ENCODE measurements around the gene SLC39A9. TPM values are rescaled to one million over a fixed set of nuclear protein-coding genes. Genes with fewer than 3 reads are reported as not detected.
A peak's percentile ranks its signal among the peaks of the same experiment; 100 is the strongest.

SLC39A9 gene
- total and polyA plus RNA-seq, 10 of the 15 experiments (the other 5 are each of a cell fraction or from before 2014, with no cell fraction given): 19.9 to 109 (median 46.9) TPM

- no peak for TF ChIP-seq ATF3 (IDR thresholded peaks at IDR 0.05; ENCODE audit: borderline replicate concordance, extremely low read depth, low read depth, low read length)
- no peak for TF ChIP-seq TCF12 (IDR thresholded peaks at IDR 0.05; ENCODE audit: low read depth, low read length)
- no peak for TF ChIP-seq CBX3 (IDR thresholded peaks at IDR 0.05; ENCODE audit: borderline replicate concordance, low read depth)
Measured at GRCh38 chr14:69473946-69474345, 75.5 kb downstream of the SLC39A9 start (continued).

- Histone ChIP-seq H4K20me1 (ENCODE audit: control insufficient read depth, insufficient read depth) (no peaks in the 10 kb centered on the region), H2AFZ (ENCODE audit: control insufficient read depth, low read depth, low read length) (no peak overlapping the region), H3K27ac (ENCODE audit: control insufficient read depth, insufficient read depth) (no peak overlapping the region), H3K36me3 (ENCODE audit: control insufficient read depth in 2 of 2, insufficient read depth in 2 of 2, low read length in 1 of 2) (no peaks in the 10 kb centered on the region), H3K4me3 (no peak overlapping the region), H3K4me2 (ENCODE audit: control insufficient read depth, insufficient read depth) (no peak overlapping the region), H3K79me2 (ENCODE audit: control insufficient read depth, insufficient read depth, low read length) (no peaks in the 10 kb centered on the region), H3K4me1 (ENCODE audit: control insufficient read depth, insufficient read depth, low read length) (no peaks in the 10 kb centered on the region), H3K9me3 (replicated peaks; ENCODE audit: control insufficient read depth, insufficient read depth, low read length) (no peaks in the 10 kb centered on the region), H3K9ac (ENCODE audit: control insufficient read depth, insufficient read depth, low read length) (no peak overlapping the region), H3K27me3 (replicated peaks in 1 of 2; ENCODE audit: control insufficient read depth in 2 of 2, insufficient read depth in 2 of 2, low read length in 1 of 2) (no peaks in the 10 kb centered on the region)
- intact Hi-C loops (cut with micrococcal nuclease; ENCODE audit: unreplicated experiment) (loop anchor here (10.0 kb wide), 1 partner anchor 99 kb away; the partner anchor contains the start of gene CCDC177), in situ Hi-C loops (cut with MboI) (no loop called here)
- ChIA-PET CTCF (interaction anchor here (0.9 to 4.0 kb wide), 19 partner anchors 11 to 612 kb away, joined by 3 to 26 read pairs (median 4); no protein-coding TSS in a partner anchor), RAD21 (ENCODE audit: unreplicated experiment) (no interaction called here), SMC1A (ENCODE audit: uncharacterized antibody, unreplicated experiment) (interaction anchor here (0.6 to 4.5 kb wide), 7 partner anchors 11 to 252 kb away, joined by 3 to 21 read pairs (median 5); no protein-coding TSS in a partner anchor), POLR2A (no interaction called here)
- FAIRE-seq: peak; percentile 35
- WGBS (ENCODE audit: insufficient coverage, insufficient replicate concordance, low lambda C conversion rate, missing lambda C conversion rate): 6% methylated on average over 8 of the region's 8 CpGs
- DNase-seq (ENCODE audit: low read depth, low spot score): no peak
- peak; percentile 84 for ATAC-seq
- BruUV-seq (replicated peaks): no TSS peak
- TF ChIP-seq FOXK2 (IDR thresholded peaks at IDR 0.05): no peak
- no peak for TF ChIP-seq RELB (IDR thresholded peaks at IDR 0.05; ENCODE audit: low read depth)
- no peak for TF ChIP-seq CHD1 (IDR thresholded peaks at IDR 0.05; ENCODE audit: low read depth, low read length)
- TF ChIP-seq SMC3 (IDR thresholded peaks at IDR 0.05; ENCODE audit: borderline replicate concordance, low read length): peak; percentile 27; the same call in 1 of the 2 replicates
- no peak for TF ChIP-seq MAX (IDR thresholded peaks at IDR 0.05; ENCODE audit: low read depth, low read length)
- TF ChIP-seq JUND (IDR thresholded peaks at IDR 0.05; ENCODE audit: low read depth, low read length): no peak
- peak; percentile 61; the same call in 1 of the 3 replicates for TF ChIP-seq POU2F2 (IDR thresholded peaks at IDR 0.05; ENCODE audit: borderline replicate concordance, low read depth, low read length)
- TF ChIP-seq WRNIP1 (IDR thresholded peaks at IDR 0.05; ENCODE audit: borderline replicate concordance, low read depth, low read length): no peak
- TF ChIP-seq CTCF (IDR thresholded peaks at IDR 0.05 in 2 of 3, conservative IDR thresholded peaks at IDR 0.05 in 1 of 3; ENCODE audit: control insufficient read depth in 2 of 3, extremely low read depth in 1 of 3, insufficient read depth in 1 of 3, low read depth in 3 of 3, low read length in 3 of 3): peak; percentile 51 to 57 (median 55)
- TF ChIP-seq GABPA (IDR thresholded peaks at IDR 0.05; ENCODE audit: low read depth): no peak
- TF ChIP-seq RAD21 (IDR thresholded peaks at IDR 0.05; ENCODE audit: insufficient read depth, low read depth, low read length): peak; percentile 34; the same call in 1 of the 2 replicates
- TF ChIP-seq ATF2 (IDR thresholded peaks at IDR 0.05; ENCODE audit: low read length): no peak
Measured at GRCh38 chr14:69475194-69475818, 76.8 kb downstream of the SLC39A9 start.
